ENCODE data around the gene PRDM2. TPM values are rescaled to one million over a fixed set of nuclear protein-coding genes. Genes with fewer than 3 reads are reported as not detected.
A peak's percentile ranks its signal among the peaks of the same experiment; 100 is the strongest.

Gene PRDM2
- total RNA-seq, 2 experiments from 2014 or later = 136 to 140 TPM

DNA sequence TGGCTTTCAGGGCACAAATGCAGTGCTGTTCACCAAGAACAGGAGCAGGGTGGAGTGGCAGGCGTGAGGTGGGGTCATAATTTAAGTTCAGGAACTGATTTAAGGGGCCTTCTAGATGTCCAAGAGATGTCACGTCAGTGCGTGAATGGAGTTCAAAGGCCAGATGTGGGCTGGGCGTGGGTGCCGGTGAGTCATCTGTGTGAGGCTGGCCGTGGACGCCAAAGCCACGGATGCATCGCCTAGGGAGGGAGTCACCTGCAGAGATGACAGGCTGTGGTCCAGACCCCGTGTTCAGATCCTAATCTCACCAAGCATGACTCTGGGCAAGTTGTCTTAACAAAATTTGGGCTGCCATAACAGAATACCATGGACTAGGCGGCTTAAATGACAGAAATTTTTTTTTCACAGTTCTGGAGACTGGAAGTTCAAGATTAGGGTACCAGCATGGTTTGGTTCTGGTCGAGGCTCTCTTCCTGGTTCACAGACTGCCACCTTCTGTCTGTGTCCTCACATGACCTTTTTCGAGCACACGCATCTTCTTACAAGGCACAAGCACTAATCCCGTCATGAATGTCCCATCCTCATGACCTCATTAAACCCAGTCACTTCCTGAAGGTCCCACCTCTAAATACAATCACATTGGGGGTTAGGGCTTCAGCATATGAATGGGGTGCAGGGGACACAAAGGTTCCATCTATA, 109.6 kb downstream of the PRDM2 start:
- intact Hi-C loops (cut with DNase I, micrococcal nuclease) = loop anchor here in 1 of 2 experiments (5.0 to 10.0 kb wide), 2 partner anchors 82 to 155 kb away; no protein-coding TSS in a partner anchor
- peaks cover 38% of the 10 kb centered on the region for H3K4me1 Mint-ChIP-seq (ENCODE audit: low read depth)

GRCh38 chr1:13812456-13813397, 112.7 kb downstream of the PRDM2 start:
- H3K36me3 ChIP-seq (ENCODE audit: insufficient read depth, low read length) = no peaks in the 10 kb centered on the region
- peaks cover 25% of the 10 kb centered on the region for H3K4me1 Mint-ChIP-seq (ENCODE audit: low read depth)

More for the DNA sequence above, 109.6 kb downstream of the PRDM2 start:
- no peak for TF ChIP-seq CTCF (IDR thresholded peaks at IDR 0.05)
- ChIA-PET POLR2A (interaction anchor here (1.0 kb wide), 1 partner anchor 51 kb away, joined by 5 read pairs; no protein-coding TSS in a partner anchor), CTCF (no interaction called here)
- DNase-seq = peak in 3 of 14 experiments; percentile 18 to 48 (median 29)
- peak; percentile 60 for ATAC-seq (ENCODE audit: poor library complexity)
- Histone ChIP-seq H3K36me3 (ENCODE audit: insufficient read depth, low read length) (peaks cover 4% of the 10 kb centered on the region), H3K9me3 (ENCODE audit: control insufficient read depth in 1 of 2, insufficient read depth in 1 of 2, low read length in 2 of 2) (no peaks in the 10 kb centered on the region), H3K4me3 (ENCODE audit: low read length) (no peak overlapping the region), H3K27me3 (ENCODE audit: control insufficient read depth in 1 of 2, insufficient read depth in 2 of 2, low read length in 2 of 2) (no peaks in the 10 kb centered on the region), H3K4me1 (ENCODE audit: insufficient read depth, low read length) (peaks cover 17% of the 10 kb centered on the region), H3K27ac (ENCODE audit: low read depth in 1 of 2, low read length in 2 of 2) (no peak overlapping the region)
- Mint-ChIP-seq H3K36me3 (ENCODE audit: low read depth) (peaks cover 5% of the 10 kb centered on the region), H3K9me3 (no peaks in the 10 kb centered on the region), H3K4me3 (no peak overlapping the region), H3K27me3 (no peaks in the 10 kb centered on the region), H3K27ac (peak overlapping the region; percentile 3)

More at GRCh38 chr1:13812456-13813397, 112.7 kb downstream of the PRDM2 start:
- ChIA-PET POLR2A (no interaction called here), CTCF (no interaction called here)
- Mint-ChIP-seq H3K27ac (no peak overlapping the region), H3K27me3 (no peaks in the 10 kb centered on the region), H3K9me3 (no peaks in the 10 kb centered on the region), H3K4me3 (no peak overlapping the region), H3K36me3 (ENCODE audit: low read depth) (peaks cover 9% of the 10 kb centered on the region)
- no peaks in the 10 kb centered on the region for H3K9me3 ChIP-seq (ENCODE audit: control insufficient read depth in 1 of 2, insufficient read depth in 1 of 2, low read length in 2 of 2)
- H3K27me3 ChIP-seq (ENCODE audit: control insufficient read depth in 1 of 2, insufficient read depth in 2 of 2, low read length in 2 of 2) = no peaks in the 10 kb centered on the region
- intact Hi-C loops (cut with DNase I, micrococcal nuclease) = loop anchor here (1.0 to 10.0 kb wide), 3 partner anchors 85 to 152 kb away; no protein-coding TSS in a partner anchor
- DNase-seq (no peak), ATAC-seq (ENCODE audit: poor library complexity) (no peak)
- TF ChIP-seq CTCF (IDR thresholded peaks at IDR 0.05) = no peak
- H3K27ac ChIP-seq (ENCODE audit: low read depth in 1 of 2, low read length in 2 of 2) = no peak overlapping the region
- H3K4me3 ChIP-seq (ENCODE audit: low read length) = no peak overlapping the region
- peaks cover 13% of the 10 kb centered on the region for H3K4me1 ChIP-seq (ENCODE audit: insufficient read depth, low read length)
